Stomach (tissue), 9 donors: Measurements from ENCODE around the gene PTPRG. TPM values are rescaled to one million over a fixed set of nuclear protein-coding genes. Genes with fewer than 3 reads are reported as not detected.

Experiments used
- DNase-seq, 2 donors: peaks; one replicate each; pipeline versions ENCODE4 v3.0.0 to v3.0.0-alpha.2; 2013 to 2019
- H3K27ac ChIP-seq, 5 donors: fragments of 200-600 bp in 4 of 5; sonication (generic) in 4 of 5; one replicate each; pipeline ENCODE4 v1.5.1; 2013 to 2019; ENCODE audit warnings: mild to moderate bottlenecking in 1 of 5, moderate library complexity in 1 of 5
- H3K27me3 ChIP-seq, 3 donors: fragments of 200-600 bp; sonication (generic); one replicate each; pipeline ENCODE4 v1.5.1; 2017 to 2019; ENCODE audit warnings: mixed run types in 1 of 3
- H3K36me3 ChIP-seq, 4 donors: fragments of 200-600 bp; sonication (generic); 1 replicate in 3 of 4; 2 replicates in 1 of 4; pipeline ENCODE4 v1.5.1; 2016 to 2019
- H3K4me1 ChIP-seq, 4 donors: fragments of 200-600 bp; sonication (generic); one replicate each; pipeline ENCODE4 v1.5.1; 2016 to 2019
- H3K4me3 ChIP-seq, 4 donors: fragments of 200-600 bp; sonication (generic) in 3 of 4; one replicate each; pipeline ENCODE4 v1.5.1; 2016 to 2019; ENCODE audit warnings: mild to moderate bottlenecking in 1 of 4
- H3K9me3 ChIP-seq, 4 donors: fragments of 200-600 bp; sonication (generic); one replicate each; pipeline ENCODE4 v1.5.1; 2016 to 2019
- EP300 ChIP-seq: sonication (generic); formaldehyde crosslinking; IDR thresholded peaks from one replicate; pipeline ENCODE4 v1.6.1; 2017; ENCODE audit warnings: antibody characterized with exemption
- POLR2A ChIP-seq, 4 donors: fragments of 450-650 bp; IDR thresholded peaks; one replicate each; pipeline ENCODE4 v1.6.1; 2016; ENCODE audit warnings: antibody characterized with exemption in 4 of 4, control low read depth in 2 of 4, mild to moderate bottlenecking in 1 of 4, moderate library complexity in 1 of 4
- POLR2AphosphoS5 ChIP-seq, 3 donors: sonication (generic); formaldehyde crosslinking; IDR thresholded peaks; one replicate each; pipeline ENCODE4 v1.6.1; 2016; ENCODE audit warnings: antibody characterized with exemption in 3 of 3
- WGBS, 5 donors: extraction: QIAGEN DNeasy Blood & Tissue Kit in 3 of 5; methylation state at CpG; one replicate each; pipeline versions ENCODE4 v1.1.5 to v1.1.7; 2013 to 2018; 5-methylcytosine and 5-hydroxymethylcytosine counted together
- intact Hi-C: fragments of 100-400 bp; cut with DNase I; formaldehyde crosslinking; loops from one replicate; pipeline ENCODE4 v1.15.1; 2023; ENCODE audit warnings: low total_unique reads
- polyA plus RNA-seq, 3 donors: library from polyadenylated mRNA; stranded (reverse); fragments of 200-250 nt; gene quantifications; one replicate each; pipeline ENCODE4 v1.2.3, GENCODE V29; 2013
- total RNA-seq, 5 donors: library from RNA; depleted of rRNA; stranded (reverse); fragments of >200 nt; gene quantifications; one replicate each; pipeline versions ENCODE4 v1.1.0 to v1.2.3, GENCODE V29; 2014 to 2016
- TF ChIP-seq, protein P1 (sequence below), 7 experiments: fragments of 450-650 bp in 4 of 7; fragments of 200-600 bp in 3 of 7; sonication (generic) in 3 of 7; IDR thresholded peaks; one replicate each; pipeline ENCODE4 v1.5.1; 2016 to 2019; ENCODE audit warnings: antibody characterized with exemption in 7 of 7, control low read depth in 2 of 7, mild to moderate bottlenecking in 1 of 7
- donor health status: healthy with polysubstance abuse.
- donor health status: Bipolar disorder and iron deficiency.
- donor health status: healthy.

PTPRG gene
- total and polyA plus RNA-seq, 8 donors: 2.4 to 96.0 (median 22.0) TPM

DNA sequence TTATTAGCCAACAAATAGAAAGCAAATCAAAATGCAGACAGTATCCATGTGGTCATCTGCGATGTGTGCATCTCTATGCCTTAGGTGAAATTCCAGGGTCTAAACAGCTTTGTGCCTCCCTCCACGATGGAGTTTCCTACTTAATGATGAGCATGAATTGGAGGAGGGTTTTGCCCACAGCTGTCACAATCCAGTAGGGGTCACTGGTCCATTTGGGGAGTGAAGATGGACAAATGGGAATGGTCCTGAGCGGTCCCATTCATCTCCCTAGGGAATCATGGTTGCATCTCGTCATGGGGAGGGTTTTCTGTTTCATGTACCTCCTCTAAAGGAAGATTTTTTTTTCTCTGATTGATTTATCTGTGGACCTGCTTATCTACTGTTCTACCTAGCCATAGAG is 358.0 kb downstream of the PTPRG start:
- DNase-seq: no peak
- no peak for TF ChIP-seq POLR2A (IDR thresholded peaks at IDR 0.05)
- TF ChIP-seq, protein P1, sequence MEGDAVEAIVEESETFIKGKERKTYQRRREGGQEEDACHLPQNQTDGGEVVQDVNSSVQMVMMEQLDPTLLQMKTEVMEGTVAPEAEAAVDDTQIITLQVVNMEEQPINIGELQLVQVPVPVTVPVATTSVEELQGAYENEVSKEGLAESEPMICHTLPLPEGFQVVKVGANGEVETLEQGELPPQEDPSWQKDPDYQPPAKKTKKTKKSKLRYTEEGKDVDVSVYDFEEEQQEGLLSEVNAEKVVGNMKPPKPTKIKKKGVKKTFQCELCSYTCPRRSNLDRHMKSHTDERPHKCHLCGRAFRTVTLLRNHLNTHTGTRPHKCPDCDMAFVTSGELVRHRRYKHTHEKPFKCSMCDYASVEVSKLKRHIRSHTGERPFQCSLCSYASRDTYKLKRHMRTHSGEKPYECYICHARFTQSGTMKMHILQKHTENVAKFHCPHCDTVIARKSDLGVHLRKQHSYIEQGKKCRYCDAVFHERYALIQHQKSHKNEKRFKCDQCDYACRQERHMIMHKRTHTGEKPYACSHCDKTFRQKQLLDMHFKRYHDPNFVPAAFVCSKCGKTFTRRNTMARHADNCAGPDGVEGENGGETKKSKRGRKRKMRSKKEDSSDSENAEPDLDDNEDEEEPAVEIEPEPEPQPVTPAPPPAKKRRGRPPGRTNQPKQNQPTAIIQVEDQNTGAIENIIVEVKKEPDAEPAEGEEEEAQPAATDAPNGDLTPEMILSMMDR (IDR thresholded peaks at IDR 0.05): no peak
- TF ChIP-seq POLR2AphosphoS5 (IDR thresholded peaks at IDR 0.05): no peak
- TF ChIP-seq EP300: no peak
- intact Hi-C loops: no loop called here
- Histone ChIP-seq H3K9me3 (no peaks in the 10 kb centered on the region), H3K27me3 (no peaks in the 10 kb centered on the region), H3K4me1 (peaks cover 0 to 6% (median 0%) of the 10 kb centered on the region in 4 donors), H3K27ac (no peak overlapping the region), H3K36me3 (no peaks in the 10 kb centered on the region), H3K4me3 (no peak overlapping the region)
- 79 to 92% (median 83%) methylated on average over 4 of the region's 4 CpGs for WGBS, 5 donors

DNA sequence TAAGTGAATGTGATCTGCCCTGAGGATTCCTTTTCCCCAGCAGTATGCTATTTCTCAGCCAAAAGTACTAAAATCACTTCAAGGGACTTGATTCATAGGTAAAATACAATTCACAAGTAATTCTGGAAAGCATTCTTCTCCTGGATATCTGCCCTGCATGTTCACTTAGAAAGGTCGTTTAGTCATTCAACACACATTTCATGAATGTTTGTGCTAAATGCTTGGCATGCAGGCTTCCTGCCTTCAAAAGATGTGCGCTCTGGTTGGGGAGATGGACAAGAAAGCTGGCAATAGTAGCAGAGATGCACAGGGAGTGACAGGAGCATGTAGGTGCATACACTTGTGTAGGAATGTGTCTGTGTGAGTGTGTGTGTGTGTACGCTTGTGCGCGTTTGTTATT is 360.7 kb downstream of the PTPRG start:
- Histone ChIP-seq H3K27ac (no peak overlapping the region), H3K27me3 (no peaks in the 10 kb centered on the region), H3K36me3 (no peaks in the 10 kb centered on the region), H3K4me1 (peaks cover 0 to 23% (median 6%) of the 10 kb centered on the region in 4 donors), H3K4me3 (no peak overlapping the region), H3K9me3 (no peaks in the 10 kb centered on the region)
- 71 to 89% (median 84%) methylated on average over 5 of the region's 5 CpGs for WGBS, 5 donors
- intact Hi-C loops: no loop called here
- TF ChIP-seq, protein P1 (IDR thresholded peaks at IDR 0.05): no peak
- TF ChIP-seq EP300 (no peak), POLR2AphosphoS5 (IDR thresholded peaks at IDR 0.05) (no peak), POLR2A (IDR thresholded peaks at IDR 0.05) (no peak)
- DNase-seq: no peak

DNA sequence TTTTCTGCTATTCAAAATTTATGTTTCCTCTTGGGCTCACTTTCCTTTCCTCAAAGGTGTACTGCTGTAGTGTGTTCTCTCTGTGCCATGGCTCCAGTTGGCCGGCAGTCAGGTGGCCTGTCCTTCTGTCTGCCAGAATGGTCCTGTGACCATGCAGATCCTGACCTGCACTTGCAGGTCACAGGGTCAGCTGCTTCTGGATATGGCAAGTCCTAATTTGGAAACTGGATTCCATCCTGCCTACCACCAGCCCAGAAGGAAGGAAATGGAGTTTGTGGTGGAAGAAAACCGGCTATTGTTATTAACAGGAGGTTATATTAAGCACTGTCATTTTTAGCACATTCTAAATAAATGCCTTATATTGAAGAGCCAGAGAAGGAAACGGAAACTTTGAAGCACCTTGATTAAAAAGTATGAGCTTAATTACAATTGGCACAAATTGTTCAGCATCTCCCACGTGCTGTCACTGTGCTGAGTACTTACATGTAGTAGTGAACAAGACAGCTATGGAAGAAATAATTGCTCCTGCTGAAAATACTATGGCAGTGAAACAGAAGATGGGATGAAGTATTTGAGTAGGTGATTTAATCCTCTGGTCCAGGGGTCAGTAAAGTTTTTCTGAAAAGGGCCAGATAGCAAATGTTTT is 362.8 kb downstream of the PTPRG start:
- Histone ChIP-seq H3K27me3 (no peaks in the 10 kb centered on the region), H3K36me3 (no peaks in the 10 kb centered on the region), H3K27ac (no peak overlapping the region), H3K4me3 (no peak overlapping the region), H3K4me1 (peaks cover 0 to 35% (median 8%) of the 10 kb centered on the region in 4 donors), H3K9me3 (no peaks in the 10 kb centered on the region)
- 60 to 80% (median 75%) methylated on average over 4 of the region's 4 CpGs for WGBS, 5 donors
- TF ChIP-seq EP300: no peak
- TF ChIP-seq POLR2AphosphoS5 (IDR thresholded peaks at IDR 0.05): peak in 1 of 3 donors; percentile 5
- TF ChIP-seq, protein P1 (IDR thresholded peaks at IDR 0.05): no peak
- no peak for TF ChIP-seq POLR2A (IDR thresholded peaks at IDR 0.05)
- peak in 1 of 2 donors; percentile 45 for DNase-seq
- intact Hi-C loops: no loop called here

DNA sequence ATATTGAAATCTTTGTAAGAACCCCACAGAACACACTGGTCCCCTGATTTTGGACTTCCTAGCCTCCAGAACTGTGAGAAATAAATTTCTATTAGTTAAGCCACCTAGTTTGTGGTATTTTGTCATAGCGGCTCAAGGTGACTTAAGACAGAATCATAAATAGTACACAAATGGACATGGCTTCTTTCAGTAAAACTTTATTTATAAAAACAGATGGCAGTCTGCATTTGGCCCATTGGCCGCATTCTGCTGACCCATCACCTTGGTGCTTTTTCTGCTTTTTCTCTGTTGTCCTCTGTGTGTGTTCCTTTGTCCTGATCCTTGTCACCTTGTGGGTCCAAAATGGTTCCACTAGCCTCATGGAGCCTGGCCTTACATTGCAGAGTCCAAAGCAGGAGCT is 363.6 kb downstream of the PTPRG start:
- Histone ChIP-seq H3K9me3 (no peaks in the 10 kb centered on the region), H3K36me3 (no peaks in the 10 kb centered on the region), H3K27ac (no peak overlapping the region), H3K4me3 (no peak overlapping the region), H3K4me1 (peaks cover 0 to 35% (median 8%) of the 10 kb centered on the region in 4 donors), H3K27me3 (no peaks in the 10 kb centered on the region)
- no peak for TF ChIP-seq POLR2AphosphoS5 (IDR thresholded peaks at IDR 0.05)
- TF ChIP-seq, protein P1 (IDR thresholded peaks at IDR 0.05): no peak
- TF ChIP-seq POLR2A (IDR thresholded peaks at IDR 0.05): no peak
- TF ChIP-seq EP300: no peak
- intact Hi-C loops: no loop called here
- no peak for DNase-seq
- 84 to 100% (median 97%) methylated on average over 2 of the region's 2 CpGs for WGBS, 5 donors
